ENCODE data around the gene PLEKHB1. TPM values are rescaled to one million over a fixed set of nuclear protein-coding genes. Genes with fewer than 3 reads are reported as not detected.

The PLEKHB1 gene
- total and polyA plus RNA-seq, 12 donors, result 1.3 to 11.2 (median 2.6) TPM

- no peaks in the 10 kb centered on the region for H3K4me1 ChIP-seq (replicated peaks in 1 of 2)
- no peaks in the 10 kb centered on the region for H3K36me3 ChIP-seq (replicated peaks in 1 of 2)
- H3K4me3 ChIP-seq, result no peak overlapping the region
- intact Hi-C loops (cut with DNase I), result no loop called here
- H3K9me3 ChIP-seq (replicated peaks in 1 of 3), result no peaks in the 10 kb centered on the region
- TF ChIP-seq POLR2A (IDR thresholded peaks at IDR 0.05) (no peak), CTCF (IDR thresholded peaks at IDR 0.05) (no peak)
- H3K27ac ChIP-seq, result no peak overlapping the region
- H3K27me3 ChIP-seq, result no peaks in the 10 kb centered on the region
- no peak for DNase-seq
Observed at GRCh38 chr11:73641668-73642067, 4.7 kb upstream of the PLEKHB1 start.

GRCh38 chr11:73645121-73645969 is 1.0 kb upstream of the PLEKHB1 start:
- Histone ChIP-seq H3K27ac (no peak overlapping the region), H3K4me3 (no peak overlapping the region), H3K36me3 (replicated peaks in 1 of 2) (no peaks in the 10 kb centered on the region), H3K27me3 (no peaks in the 10 kb centered on the region), H3K9me3 (replicated peaks in 1 of 3) (no peaks in the 10 kb centered on the region), H3K4me1 (replicated peaks in 1 of 2) (peaks cover 0 to 9% of the 10 kb centered on the region in 2 donors)
- TF ChIP-seq CTCF (IDR thresholded peaks at IDR 0.05) (no peak), POLR2A (IDR thresholded peaks at IDR 0.05) (no peak)
- peak in 1 of 7 donors; percentile 13 for DNase-seq
- intact Hi-C loops (cut with DNase I), result no loop called here
- 44 to 58% (median 50%) methylated on average over 16 of the region's 16 CpGs for WGBS, 4 donors

- H3K9me3 ChIP-seq (replicated peaks in 1 of 3), result no peaks in the 10 kb centered on the region
- H3K27me3 ChIP-seq, result no peaks in the 10 kb centered on the region
- DNase-seq, result peak; percentile 84 to 95 (median 90)
- TF ChIP-seq POLR2A (IDR thresholded peaks at IDR 0.05) (no peak), CTCF (IDR thresholded peaks at IDR 0.05) (no peak)
- WGBS, 4 donors, result 9 to 14% (median 13%) methylated on average over 9 to 23 of the region's 23 CpGs
- H3K27ac ChIP-seq, result peak overlapping the region in 1 of 5 donors; percentile 38
- no peaks in the 10 kb centered on the region for H3K36me3 ChIP-seq (replicated peaks in 1 of 2)
- peaks cover 0 to 9% of the 10 kb centered on the region in 2 donors for H3K4me1 ChIP-seq (replicated peaks in 1 of 2)
- intact Hi-C loops (cut with DNase I), result no loop called here
- peak overlapping the region in 1 of 4 donors; percentile 31 for H3K4me3 ChIP-seq
Observed at GRCh38 chr11:73647459-73648100, 1.2 kb downstream of the PLEKHB1 start.

GRCh38 chr11:73648121-73648520 is 1.7 kb downstream of the PLEKHB1 start:
- intact Hi-C loops (cut with DNase I), result no loop called here

More at GRCh38 chr11:73648121-73648520, 1.7 kb downstream of the PLEKHB1 start:
- peaks cover 0 to 9% of the 10 kb centered on the region in 2 donors for H3K4me1 ChIP-seq (replicated peaks in 1 of 2)
- H3K36me3 ChIP-seq (replicated peaks in 1 of 2), result no peaks in the 10 kb centered on the region
- DNase-seq, result no peak
- no peaks in the 10 kb centered on the region for H3K27me3 ChIP-seq
- H3K9me3 ChIP-seq (replicated peaks in 1 of 3), result no peaks in the 10 kb centered on the region
- 84 to 90% (median 88%) methylated on average over 9 of the region's 9 CpGs for WGBS, 4 donors
- TF ChIP-seq POLR2A (IDR thresholded peaks at IDR 0.05) (no peak), CTCF (IDR thresholded peaks at IDR 0.05) (no peak)
- no peak overlapping the region for H3K27ac ChIP-seq
- H3K4me3 ChIP-seq, result no peak overlapping the region

Measured in adrenal gland (tissue), 12 donors.